OCI-LY1 (cell line): ENCODE results near the gene ZNF277.

Experiments used
- H2AFZ ChIP-seq: fragments of 200-600 bp; sonication (generic), shearing (Covaris generic); 2 replicates; pipeline ENCODE4 v1.6.0; 2014; ENCODE audit warnings: antibody characterized with exemption, mild to moderate bottlenecking, low read length
- H3F3A ChIP-seq: fragments of 200-600 bp; sonication (generic), shearing (Covaris generic); 2 replicates; pipeline ENCODE4 v1.6.0; 2014; ENCODE audit warnings: mild to moderate bottlenecking, antibody characterized with exemption, low read length, moderate library complexity; ENCODE audit not compliant: insufficient read depth
- H3K27ac ChIP-seq: fragments of 200-600 bp; sonication (generic); 2 replicates; pipeline ENCODE4 v1.5.1; 2014; ENCODE audit warnings: low read length, mixed run types, mild to moderate bottlenecking, low read depth; ENCODE audit not compliant: poor library complexity, severe bottlenecking
- H3K27me3 ChIP-seq: fragments of 200-600 bp; sonication (generic); 2 replicates; pipeline ENCODE4 v1.6.0; 2014; ENCODE audit warnings: antibody characterized with exemption, mild to moderate bottlenecking, low read length, moderate library complexity; ENCODE audit not compliant: insufficient read depth
- H3K36me3 ChIP-seq: fragments of 200-600 bp; sonication (generic); 2 replicates; pipeline ENCODE4 v1.6.1; 2014; ENCODE audit warnings: mild to moderate bottlenecking, antibody characterized with exemption, low read length, moderate library complexity, mixed read lengths; ENCODE audit not compliant: insufficient read depth
- H3K4me1 ChIP-seq: fragments of 200-600 bp; sonication (generic); 2 replicates; pipeline ENCODE4 v1.5.1; 2014; ENCODE audit warnings: mild to moderate bottlenecking, low read length, moderate library complexity; ENCODE audit not compliant: insufficient read depth, severe bottlenecking
- H3K4me2 ChIP-seq: fragments of 200-600 bp; sonication (generic), shearing (Covaris generic); 2 replicates; pipeline ENCODE4 v1.6.1; 2014; ENCODE audit warnings: low read length
- H3K4me3 ChIP-seq: fragments of 200-600 bp; sonication (generic); 2 replicates; pipeline ENCODE4 v1.5.1; 2014; ENCODE audit warnings: low read length, low read depth, mild to moderate bottlenecking, mixed read lengths; ENCODE audit not compliant: poor library complexity, severe bottlenecking
- H3K79me2 ChIP-seq: fragments of 200-600 bp; shearing (Covaris generic); 2 replicates; pipeline ENCODE4 v1.6.1; 2016; ENCODE audit warnings: mixed run types, low read length, mixed read lengths; ENCODE audit not compliant: insufficient read depth
- H3K9ac ChIP-seq: fragments of 200-600 bp; sonication (generic), shearing (Covaris generic); 2 replicates; pipeline ENCODE4 v1.6.1; 2014; ENCODE audit warnings: mild to moderate bottlenecking, low read length, mixed read lengths
- H3K9me2 ChIP-seq: fragments of 200-600 bp; sonication (generic), shearing (Covaris generic); 2 replicates; pipeline ENCODE4 v1.6.1; 2014; ENCODE audit warnings: low read depth, mild to moderate bottlenecking, low read length, mixed read lengths
- H3K9me3 ChIP-seq: fragments of 200-600 bp; shearing (Covaris generic); 2 replicates; pipeline ENCODE4 v1.6.1; 2014; ENCODE audit warnings: low read length, mixed read lengths
- H4K20me1 ChIP-seq: fragments of 200-600 bp; sonication (generic), shearing (Covaris generic); 2 replicates; pipeline ENCODE4 v1.6.0; 2016; ENCODE audit warnings: mild to moderate bottlenecking, low read length; ENCODE audit not compliant: insufficient read depth
- CTCF ChIP-seq: fragments of 200-600 bp; sonication (generic), shearing (Covaris generic); IDR thresholded peaks from 2 replicates; pipeline ENCODE4 v1.5.1; 2017; ENCODE audit warnings: mild to moderate bottlenecking, antibody characterized with exemption, low read length, moderate library complexity, mixed read lengths
- EZH2 ChIP-seq: fragments of 200-600 bp; sonication (generic), shearing (Covaris generic); IDR thresholded peaks from 2 replicates; pipeline ENCODE4 v1.8.0; 2017; ENCODE audit warnings: borderline replicate concordance, mixed run types, mild to moderate bottlenecking, antibody characterized with exemption, low read length, moderate library complexity, mixed read lengths

The ZNF277 gene

GRCh38 chr7:112168915-112169314 lies 37.6 kb upstream of the ZNF277 start:
- Histone ChIP-seq H4K20me1 (no peaks in the 10 kb centered on the region), H3K9me2 (no peaks in the 10 kb centered on the region), H3K4me3 (no peak overlapping the region), H3K27me3 (no peaks in the 10 kb centered on the region), H3K9ac (no peak overlapping the region), H3K4me1 (no peaks in the 10 kb centered on the region), H3K79me2 (no peaks in the 10 kb centered on the region), H3F3A (no peaks in the 10 kb centered on the region), H3K36me3 (no peaks in the 10 kb centered on the region), H3K9me3 (no peaks in the 10 kb centered on the region), H3K4me2 (no peak overlapping the region), H3K27ac (no peak overlapping the region), H2AFZ (no peak overlapping the region)
- TF ChIP-seq CTCF (no peak), EZH2 (no peak)

GRCh38 chr7:112171673-112172072 lies 34.8 kb upstream of the ZNF277 start:
- no peaks in the 10 kb centered on the region for H3K9me2 ChIP-seq
- no peaks in the 10 kb centered on the region for H3K9me3 ChIP-seq
- no peak overlapping the region for H3K4me3 ChIP-seq
- no peaks in the 10 kb centered on the region for H3K79me2 ChIP-seq
- H3K36me3 ChIP-seq: no peaks in the 10 kb centered on the region
- H3K4me2 ChIP-seq: no peak overlapping the region
- no peaks in the 10 kb centered on the region for H3K27me3 ChIP-seq
- no peaks in the 10 kb centered on the region for H3K4me1 ChIP-seq
- H2AFZ ChIP-seq: no peak overlapping the region
- TF ChIP-seq EZH2 (no peak), CTCF (no peak)
- no peaks in the 10 kb centered on the region for H4K20me1 ChIP-seq
- no peak overlapping the region for H3K27ac ChIP-seq
- no peak overlapping the region for H3K9ac ChIP-seq
- no peaks in the 10 kb centered on the region for H3F3A ChIP-seq

GRCh38 chr7:112172870-112173567 lies 33.5 kb upstream of the ZNF277 start:
- Histone ChIP-seq H3K27ac (no peak overlapping the region), H3K36me3 (no peaks in the 10 kb centered on the region)

More at GRCh38 chr7:112172870-112173567, 33.5 kb upstream of the ZNF277 start:
- no peaks in the 10 kb centered on the region for H3K27me3 ChIP-seq
- no peak overlapping the region for H3K4me2 ChIP-seq
- no peaks in the 10 kb centered on the region for H3K9me3 ChIP-seq
- no peak overlapping the region for H3K9ac ChIP-seq
- H3K4me3 ChIP-seq: no peak overlapping the region
- H3F3A ChIP-seq: no peaks in the 10 kb centered on the region
- no peaks in the 10 kb centered on the region for H3K79me2 ChIP-seq
- no peaks in the 10 kb centered on the region for H3K4me1 ChIP-seq
- no peak for TF ChIP-seq CTCF
- TF ChIP-seq EZH2: no peak
- no peaks in the 10 kb centered on the region for H3K9me2 ChIP-seq
- no peak overlapping the region for H2AFZ ChIP-seq
- H4K20me1 ChIP-seq: no peaks in the 10 kb centered on the region
